HG03442 (cell line): ENCODE data around the gene CTIF.

Experiments used
- ATAC-seq: cut with Tn5 transposase; IDR thresholded peaks from one replicate; pipeline ENCODE4 v1.9.1; 2021; ENCODE audit warnings: mild to moderate bottlenecking, moderate library complexity; ENCODE audit not compliant: unreplicated experiment

CTIF gene

GRCh38 chr18:48766026-48766425 is 227.2 kb downstream of the CTIF start:
- ATAC-seq, result no peak

DNA sequence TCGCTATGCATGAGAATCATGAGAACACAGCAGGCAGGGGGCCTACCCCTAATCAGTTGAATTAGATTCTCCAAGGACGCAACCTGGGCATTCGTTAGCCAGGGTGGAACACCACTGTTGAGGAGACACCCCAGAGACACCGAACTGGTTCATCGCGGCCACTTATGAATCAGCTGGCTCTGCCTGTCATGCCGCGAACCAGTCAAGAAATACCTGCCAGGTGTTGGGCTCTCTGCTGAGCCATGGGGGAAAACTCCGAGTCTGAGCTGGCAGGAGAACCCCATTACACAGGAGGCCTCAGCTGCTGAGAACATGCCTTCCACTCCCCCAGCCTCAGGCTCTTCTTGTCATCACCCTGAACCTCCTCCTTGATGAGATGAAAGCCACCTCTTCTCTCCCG is 227.7 kb downstream of the CTIF start:
- no peak for ATAC-seq

DNA sequence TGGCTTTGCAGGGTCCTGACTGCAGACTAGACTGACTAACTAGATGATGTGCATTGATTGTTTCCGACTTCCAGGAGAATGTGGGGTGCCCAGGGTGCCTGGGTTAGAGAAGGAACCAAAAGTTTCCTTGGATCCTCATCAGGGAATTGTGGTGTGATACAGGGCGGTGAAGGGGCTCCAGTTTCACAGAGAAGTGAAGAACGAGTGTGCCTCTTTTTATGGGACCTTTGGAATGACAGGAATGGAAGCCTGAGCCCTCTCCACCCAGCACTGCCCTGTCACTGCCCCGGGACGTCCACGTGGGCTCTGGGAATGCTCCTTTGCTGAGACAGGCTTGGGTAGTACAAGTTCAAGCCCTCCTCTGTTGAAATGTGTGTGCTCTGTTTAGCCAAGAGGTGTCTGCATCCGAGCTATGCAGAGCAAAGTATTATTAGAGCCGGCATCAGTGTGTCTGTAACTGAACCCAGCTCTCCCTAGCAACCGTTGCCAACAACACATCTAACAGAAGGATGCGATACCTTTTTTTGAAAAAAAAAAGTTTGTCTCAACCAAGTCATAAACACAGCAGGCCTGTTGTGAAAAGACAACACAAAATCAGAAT is 228.4 kb downstream of the CTIF start:
- ATAC-seq, result no peak

DNA sequence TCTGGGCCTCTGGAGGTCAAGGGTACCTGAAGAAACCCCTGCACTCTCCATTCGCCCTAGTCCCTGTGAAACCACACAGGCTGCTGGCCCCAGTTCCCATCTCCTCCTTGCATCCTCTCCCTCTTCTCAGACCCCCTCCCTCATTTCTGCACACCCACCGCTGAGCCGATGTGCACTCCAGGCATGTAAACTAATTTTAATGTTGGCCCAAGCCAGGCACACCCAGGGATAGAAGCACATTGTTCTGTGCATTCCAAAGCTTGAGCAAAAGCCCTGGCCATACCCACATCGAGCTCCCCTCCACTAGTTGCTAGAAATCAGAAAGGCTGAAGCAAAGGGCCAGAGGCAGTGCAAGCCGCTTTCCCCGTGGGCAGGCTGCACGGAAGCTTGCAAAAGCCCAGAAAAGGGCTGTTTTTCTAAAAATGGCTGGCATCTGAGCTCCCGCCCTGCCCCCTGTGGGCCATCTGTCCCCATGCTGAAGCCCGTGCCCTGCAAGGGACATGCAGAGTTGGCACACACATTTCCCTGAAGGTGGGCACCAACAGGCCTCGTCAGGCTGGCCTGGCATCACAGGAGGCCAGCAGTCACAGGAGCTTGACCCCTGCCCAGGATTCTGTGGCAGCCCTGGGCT is 230.3 kb downstream of the CTIF start:
- no peak for ATAC-seq

DNA sequence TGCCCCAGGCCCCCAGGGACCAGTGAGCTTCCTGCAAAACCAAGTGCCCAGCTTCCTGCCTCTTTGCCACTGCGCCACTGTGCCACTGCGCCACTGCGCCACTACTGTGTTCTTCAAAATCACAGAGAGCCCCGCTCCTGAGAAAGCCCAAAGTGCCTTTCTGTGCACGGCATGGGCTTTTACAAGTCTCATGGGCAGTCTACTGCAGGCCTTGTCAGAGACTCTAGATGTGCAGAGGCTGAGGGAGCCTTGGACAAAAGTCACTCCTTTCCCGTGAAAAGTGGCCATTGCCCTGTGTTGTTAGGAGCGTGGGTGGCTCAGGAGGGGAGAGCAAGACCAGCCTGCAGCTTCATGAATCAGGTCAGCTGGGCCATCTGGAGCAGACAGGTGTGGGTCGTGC is 231.4 kb downstream of the CTIF start:
- no peak for ATAC-seq

DNA sequence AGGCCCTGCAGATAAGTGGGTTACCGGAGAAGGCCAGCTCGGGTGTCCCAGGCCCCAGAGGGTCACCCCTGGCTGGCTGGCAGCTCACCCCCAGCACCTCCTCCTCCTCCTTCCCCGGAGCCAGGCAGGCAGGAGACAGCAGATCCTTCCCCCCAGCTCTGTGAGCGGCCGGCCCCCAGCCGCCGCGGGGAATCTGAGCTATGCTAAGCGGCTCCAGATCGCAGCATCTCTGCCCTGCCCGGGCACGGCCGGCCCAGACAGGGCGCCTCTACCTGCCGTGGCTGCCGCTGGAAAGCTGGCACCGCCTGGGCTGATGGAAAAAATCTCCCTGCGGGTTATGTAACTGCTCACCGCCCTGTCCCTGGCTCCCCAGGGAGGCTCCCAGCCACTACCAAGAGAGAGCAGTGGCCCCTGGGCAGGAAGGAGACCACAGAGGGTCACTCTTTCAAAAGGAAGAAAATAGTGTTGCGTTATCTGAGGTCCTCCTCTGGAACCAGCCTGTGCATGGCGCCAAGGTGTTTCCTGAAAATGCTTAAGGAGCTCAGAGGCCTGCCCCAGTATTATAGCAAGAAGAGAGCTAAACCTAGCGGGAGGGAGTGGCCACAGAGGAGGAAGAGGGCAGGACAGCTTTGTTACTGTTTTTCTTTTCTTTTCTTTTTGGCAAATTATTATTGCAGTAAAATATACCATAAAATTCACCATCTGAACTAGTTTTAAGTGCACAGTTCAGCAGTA is 233.0 kb downstream of the CTIF start:
- ATAC-seq, result no peak

- ATAC-seq, result no peak
Observed at GRCh38 chr18:48772457-48772856, 233.6 kb downstream of the CTIF start.

GRCh38 chr18:48773821-48774220 is 235.0 kb downstream of the CTIF start:
- ATAC-seq, result no peak

- no peak for ATAC-seq
Observed at GRCh38 chr18:48774941-48775340, 236.1 kb downstream of the CTIF start.

GRCh38 chr18:48775372-48776155 is 236.7 kb downstream of the CTIF start:
- ATAC-seq, result no peak

DNA sequence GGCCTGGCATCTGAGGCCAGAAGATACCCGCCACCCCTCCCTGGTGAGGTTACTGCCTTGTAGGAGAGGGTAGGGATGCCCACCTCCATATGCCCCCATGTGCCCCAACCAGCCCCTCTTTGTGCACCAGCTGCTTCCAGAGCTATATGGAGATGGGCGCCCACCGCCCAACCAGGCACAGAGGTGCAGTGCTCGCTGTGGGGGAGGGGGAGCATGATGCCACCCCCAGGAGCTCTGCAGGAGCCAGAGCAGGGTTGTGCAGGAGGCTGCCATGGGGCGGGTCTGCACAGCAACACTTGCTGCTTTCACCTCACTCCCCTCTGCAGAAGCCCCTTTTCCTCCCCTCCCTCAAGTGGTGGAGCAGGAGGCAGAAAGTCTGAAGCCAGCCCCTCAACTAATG is 237.3 kb downstream of the CTIF start:
- ATAC-seq, result no peak

- ATAC-seq, result no peak
Observed at GRCh38 chr18:48776641-48777025, 237.8 kb downstream of the CTIF start.

DNA sequence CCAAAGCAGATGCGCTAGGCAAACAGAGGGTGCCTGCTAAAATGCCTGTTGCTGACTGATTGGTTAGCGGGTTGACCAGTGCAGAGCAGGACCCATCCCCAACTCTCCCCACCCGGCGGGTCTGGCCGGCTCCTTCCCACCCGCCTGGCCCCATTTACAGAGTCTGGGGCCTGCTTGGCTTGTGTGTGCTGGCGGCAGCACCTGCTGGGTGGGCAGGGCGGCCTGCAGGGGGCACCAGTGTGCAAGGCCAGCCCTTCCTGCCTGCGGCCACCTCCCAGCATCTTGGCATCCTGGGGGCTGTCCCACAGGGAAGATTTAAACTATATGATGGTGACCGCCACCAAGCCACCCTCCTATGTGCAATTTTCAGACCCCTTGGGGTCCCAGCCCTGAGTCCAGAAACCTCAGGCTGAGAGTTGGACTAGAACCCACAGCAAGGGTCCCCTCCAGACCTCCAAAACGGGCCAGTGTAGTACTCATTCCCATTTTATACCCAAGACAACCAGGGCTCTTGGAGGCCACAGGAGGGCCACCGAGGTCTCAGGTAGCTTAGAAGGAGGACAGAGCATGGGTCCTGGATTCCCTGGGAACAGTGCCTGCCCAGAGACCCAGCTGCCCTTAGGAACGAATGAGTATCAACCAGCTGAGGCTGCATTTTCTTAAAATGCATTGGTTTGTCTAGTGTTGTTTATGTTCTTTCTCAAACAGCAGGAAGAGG is 238.4 kb downstream of the CTIF start:
- ATAC-seq, result peak; percentile 64

GRCh38 chr18:48777744-48778116 is 238.9 kb downstream of the CTIF start:
- no peak for ATAC-seq

- ATAC-seq, result peak; percentile 42
Observed at GRCh38 chr18:48778344-48779011, 239.6 kb downstream of the CTIF start.

- ATAC-seq, result no peak
Observed at GRCh38 chr18:48779462-48779861, 240.6 kb downstream of the CTIF start.

DNA sequence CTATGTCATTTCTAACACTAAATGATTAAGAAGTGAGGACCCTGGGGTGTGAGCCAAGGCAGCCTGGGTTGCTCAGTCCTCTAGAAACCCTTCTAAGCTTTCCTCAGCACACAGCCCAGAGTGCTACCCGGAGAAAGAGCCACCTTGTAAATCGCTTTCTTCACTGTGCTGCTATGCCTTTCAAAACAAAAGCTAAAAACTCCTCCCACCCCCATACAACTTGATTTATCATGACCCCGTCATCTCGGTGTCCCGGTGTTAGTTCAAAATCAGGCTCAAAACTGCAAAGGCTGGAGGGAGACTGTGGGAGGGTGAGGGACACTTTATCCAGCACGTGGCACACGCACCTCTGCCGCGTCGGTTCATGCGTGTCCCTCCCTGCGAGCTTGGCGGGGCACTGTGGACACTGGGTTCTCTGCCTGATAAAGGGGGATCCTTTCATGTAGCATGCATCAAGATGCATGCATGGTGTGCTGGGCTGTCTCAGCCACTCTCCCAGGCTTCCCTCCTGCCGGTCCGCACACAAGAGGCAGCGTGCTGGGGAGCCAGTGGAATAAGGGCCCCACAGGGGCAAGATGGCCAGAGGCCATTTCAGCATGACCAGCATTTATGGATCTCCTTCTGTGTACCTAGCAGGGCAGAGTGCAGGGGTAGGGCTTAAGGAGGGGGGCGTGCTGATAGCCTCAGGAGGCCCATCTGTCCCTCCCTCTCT is 241.5 kb downstream of the CTIF start:
- ATAC-seq, result no peak

- ATAC-seq, result no peak
Observed at GRCh38 chr18:48780913-48781162, 242.0 kb downstream of the CTIF start.

GRCh38 chr18:48781163-48781987 is 242.5 kb downstream of the CTIF start:
- no peak for ATAC-seq
